Liver (tissue), 3 donors: ENCODE measurements around the gene SCNN1A.

ENCODE experiments used
- CTCF ChIP-seq: fragments of 150-350 bp; IDR thresholded peaks from 2 replicates; pipeline ENCODE4 v1.5.1; 2017; ENCODE audit warnings: improper control_type of control experiment, low read depth, low read length; ENCODE audit not compliant: missing input control
- EGR1 ChIP-seq, 2 donors: IDR thresholded peaks; 2 replicates each; pipeline ENCODE4 v1.6.1; 2016 to 2018; ENCODE audit warnings: antibody characterized with exemption in 2 of 2, low read depth in 2 of 2
- FOXA1 ChIP-seq: IDR thresholded peaks from 2 replicates; pipeline ENCODE4 v1.6.1; 2016; ENCODE audit warnings: antibody characterized with exemption
- GABPA ChIP-seq, 2 donors: IDR thresholded peaks in 1 of 2; conservative IDR thresholded peaks in 1 of 2; 2 replicates each; pipeline ENCODE4 v1.6.1; 2016; ENCODE audit warnings: antibody characterized with exemption in 2 of 2, mild to moderate bottlenecking in 1 of 2, moderate library complexity in 1 of 2
- HNF4G ChIP-seq: IDR thresholded peaks from 2 replicates; pipeline ENCODE4 v1.6.1; 2016; ENCODE audit warnings: antibody characterized with exemption
- JUND ChIP-seq, 2 donors: IDR thresholded peaks; 2 replicates each; pipeline ENCODE4 v1.6.1; 2016; ENCODE audit warnings: antibody characterized with exemption in 2 of 2
- MAX ChIP-seq: IDR thresholded peaks from 2 replicates; pipeline ENCODE4 v1.6.1; 2016; ENCODE audit warnings: antibody characterized with exemption
- TAF1 ChIP-seq: conservative IDR thresholded peaks from 2 replicates; pipeline ENCODE4 v1.6.1; 2016; ENCODE audit warnings: antibody characterized with exemption, mild to moderate bottlenecking
- YY1 ChIP-seq: IDR thresholded peaks from 2 replicates; pipeline ENCODE4 v1.6.1; 2016; ENCODE audit warnings: antibody characterized with exemption, mild to moderate bottlenecking
- donor health status: healthy.
- donor health status: healthy.

GRCh38 chr12:6358881-6359280 is 16.5 kb downstream of the SCNN1A start:
- TF ChIP-seq CTCF (no peak), EGR1 (IDR thresholded peaks at IDR 0.05; ENCODE audit: low read depth in 2 of 2) (no peak), MAX (no peak), JUND (IDR thresholded peaks at IDR 0.05) (no peak), HNF4G (no peak), TAF1 (no peak), GABPA (IDR thresholded peaks at IDR 0.05 in 1 of 2, conservative IDR thresholded peaks at IDR 0.05 in 1 of 2) (no peak), FOXA1 (no peak), YY1 (no peak)
